NCI-H1105 (cell line): ENCODE results near the gene ADD2.
"Not testable (repeated sequence)": the region's sequence is repeated elsewhere in the genome, so short reads cannot be mapped to it uniquely, and the experiment has no call there.

Source experiments
- DNase-seq: peaks from one replicate; lab custom pipeline; 2025; lab: John Stamatoyannopoulos, UW

Gene ADD2

GRCh38 chr2:70751881-70752280 is 16.1 kb downstream of the ADD2 start:
- no peak for DNase-seq

- no peak for DNase-seq
Observed at GRCh38 chr2:70750320-70750719, 17.7 kb downstream of the ADD2 start.

DNA sequence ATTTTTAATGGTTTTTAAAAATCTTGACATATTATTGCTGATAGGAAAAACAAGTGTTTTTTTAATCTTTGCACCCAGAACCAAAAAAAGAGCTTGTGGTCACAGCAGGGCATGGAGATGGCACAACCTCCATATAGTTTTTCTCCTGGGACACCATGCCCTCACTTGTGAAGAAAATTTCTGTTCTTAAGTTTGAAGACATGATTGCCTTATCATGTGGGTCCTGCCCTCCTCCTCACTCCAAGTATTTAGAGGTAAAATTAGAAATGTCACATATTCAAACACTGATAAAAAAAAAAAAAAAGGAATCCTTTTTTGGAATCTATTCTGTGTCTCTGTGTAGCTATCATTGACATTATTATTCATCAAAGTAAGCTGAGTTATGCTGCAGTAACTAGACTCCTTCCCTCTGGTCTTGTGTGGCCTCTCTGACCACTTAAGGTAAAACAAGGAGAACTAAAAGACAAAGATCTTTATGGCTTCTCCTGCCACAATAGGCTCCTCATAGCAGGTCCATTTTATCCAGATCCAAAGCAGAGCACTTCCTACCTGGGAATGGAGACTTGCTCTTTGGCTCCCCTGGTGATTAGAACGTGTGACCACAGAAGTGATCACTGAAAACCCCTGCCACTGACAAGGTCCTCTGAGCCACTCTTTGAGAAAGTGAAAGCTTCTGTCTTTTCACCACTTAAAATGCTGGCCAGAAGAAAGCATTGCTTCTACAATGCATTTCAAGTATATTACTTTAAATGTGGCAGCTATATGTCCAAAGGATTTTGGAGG is 19.8 kb downstream of the ADD2 start:
- no peak for DNase-seq

- no peak for DNase-seq
Observed at GRCh38 chr2:70747284-70747683, 20.7 kb downstream of the ADD2 start.

DNA sequence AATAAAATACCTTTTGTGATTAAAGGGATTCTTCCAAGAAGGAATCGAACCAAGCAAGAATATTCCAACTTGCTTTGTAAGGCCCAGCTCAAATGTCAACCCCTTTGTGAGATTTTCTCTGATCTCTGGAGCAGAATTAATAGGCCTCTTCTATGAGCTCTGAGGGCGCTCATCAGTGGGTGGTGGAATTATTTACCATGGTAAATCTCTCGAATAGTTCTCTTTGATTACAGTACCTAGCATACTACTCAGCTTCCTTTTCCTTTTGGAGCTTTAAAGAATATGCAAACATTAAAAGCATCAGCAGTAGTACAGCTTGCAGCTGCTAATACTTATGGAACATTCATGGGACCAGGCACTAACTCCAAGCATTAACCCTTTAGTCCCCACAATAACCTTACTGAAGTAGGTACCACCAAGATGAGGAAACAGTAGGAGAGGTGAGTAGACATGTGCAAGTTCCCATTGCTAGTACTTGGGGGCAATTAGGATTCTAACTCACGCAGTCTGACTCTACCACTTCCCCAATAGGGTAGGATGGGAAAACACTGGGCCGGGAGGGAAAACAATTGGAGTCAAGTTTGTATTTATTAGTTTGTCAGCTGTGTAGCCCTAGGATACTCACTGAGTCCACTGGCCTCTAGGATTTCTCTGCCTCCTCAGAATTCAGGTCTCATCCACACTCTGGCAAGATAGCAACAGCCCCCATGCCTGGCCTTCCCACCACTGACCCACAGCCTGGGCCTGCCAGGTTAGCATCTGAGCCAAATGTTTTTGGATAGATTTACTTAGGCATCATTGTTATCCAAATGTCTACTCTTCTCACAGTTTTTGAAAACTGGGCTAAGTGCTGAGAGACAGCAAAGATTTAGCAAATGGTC is 21.7 kb downstream of the ADD2 start:
- no peak for DNase-seq

- DNase-seq = no peak
Observed at GRCh38 chr2:70745276-70745825, 22.6 kb downstream of the ADD2 start.

- DNase-seq = no peak
Observed at GRCh38 chr2:70744397-70744796, 23.6 kb downstream of the ADD2 start.

- DNase-seq = no peak
Observed at GRCh38 chr2:70743677-70744076, 24.3 kb downstream of the ADD2 start.

GRCh38 chr2:70743068-70743467 is 24.9 kb downstream of the ADD2 start:
- DNase-seq = no peak

DNA sequence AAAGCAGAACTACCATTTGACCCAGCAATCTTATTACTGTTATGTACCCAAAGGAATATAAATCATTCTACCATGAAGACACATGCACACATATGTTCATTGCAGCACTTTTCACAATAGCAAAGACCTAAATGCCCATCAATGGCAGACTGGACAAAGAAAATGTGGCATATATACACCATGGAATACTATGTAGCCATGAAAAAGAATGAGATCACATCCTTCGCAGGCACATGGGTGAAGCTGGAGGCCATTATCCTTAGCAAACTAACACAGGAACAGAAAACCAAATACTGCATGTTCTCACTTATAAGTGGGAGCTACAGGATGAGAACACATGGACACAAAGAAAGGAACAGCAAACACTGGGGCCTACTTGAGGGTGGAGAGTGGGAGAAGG is 28.5 kb downstream of the ADD2 start:
- DNase-seq = not testable (repeated sequence)

- no peak for DNase-seq
Observed at GRCh38 chr2:70738159-70738558, 29.8 kb downstream of the ADD2 start.

DNA sequence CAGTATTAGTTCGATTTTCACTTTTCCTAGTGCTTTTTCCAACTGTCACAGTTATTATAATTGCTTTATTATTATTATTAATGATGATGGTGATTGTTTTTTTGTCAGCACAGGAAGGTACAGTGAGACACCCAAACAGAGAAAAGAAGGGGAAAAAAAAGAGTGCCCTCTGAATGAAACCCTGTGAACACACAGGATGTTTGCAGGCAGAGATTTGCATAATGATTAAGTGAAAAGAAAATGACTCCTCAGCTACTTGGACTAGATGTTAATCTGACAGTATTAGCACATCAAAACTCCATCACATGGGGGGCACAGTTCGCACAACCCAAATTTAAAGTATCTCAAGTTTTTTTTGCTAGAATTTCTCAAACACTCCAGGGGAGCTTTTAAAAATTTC is 32.9 kb downstream of the ADD2 start:
- no peak for DNase-seq

GRCh38 chr2:70733646-70734180 is 34.3 kb downstream of the ADD2 start:
- DNase-seq = no peak

DNA sequence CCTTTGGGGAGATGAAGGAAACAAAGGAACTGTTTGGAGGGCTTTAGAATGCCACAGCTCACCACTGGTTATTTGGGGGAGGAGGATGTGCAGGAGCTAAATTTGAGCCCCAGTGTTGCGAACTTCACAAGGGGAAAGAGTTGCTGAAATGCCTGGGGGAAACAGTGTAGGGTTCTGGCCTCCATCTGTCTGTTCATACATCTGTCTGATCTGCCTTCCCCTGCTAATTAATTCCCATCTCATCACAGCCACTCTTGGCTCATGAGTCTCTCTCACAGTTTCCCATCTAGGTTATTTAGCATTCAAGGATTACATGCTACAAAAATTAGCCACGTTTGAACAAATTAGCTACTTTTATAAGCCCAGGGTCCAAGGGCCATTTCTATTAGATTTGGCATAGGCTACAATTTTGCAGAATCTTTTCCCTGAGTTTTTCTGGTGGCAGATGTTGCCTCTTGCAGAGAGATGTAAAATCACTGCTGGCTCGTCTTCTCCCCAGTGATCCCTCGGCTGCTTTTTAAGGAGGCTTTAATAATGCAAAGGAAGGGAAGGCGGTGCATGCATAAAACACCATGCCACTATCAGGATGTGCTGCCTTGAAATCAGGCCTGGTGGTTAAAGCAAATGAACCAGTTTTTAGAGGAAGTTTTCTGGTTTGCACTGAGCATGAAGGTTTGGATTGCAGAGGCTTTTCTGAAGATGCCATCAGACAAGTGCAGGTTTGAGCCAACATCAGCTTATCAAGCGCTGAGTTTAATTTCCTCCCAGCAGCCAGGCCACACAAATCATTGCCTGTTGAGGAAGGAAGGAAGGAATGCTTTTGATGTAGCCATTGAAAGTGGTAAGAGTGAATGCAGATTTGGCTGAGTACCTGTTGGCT is 35.0 kb downstream of the ADD2 start:
- no peak for DNase-seq

DNA sequence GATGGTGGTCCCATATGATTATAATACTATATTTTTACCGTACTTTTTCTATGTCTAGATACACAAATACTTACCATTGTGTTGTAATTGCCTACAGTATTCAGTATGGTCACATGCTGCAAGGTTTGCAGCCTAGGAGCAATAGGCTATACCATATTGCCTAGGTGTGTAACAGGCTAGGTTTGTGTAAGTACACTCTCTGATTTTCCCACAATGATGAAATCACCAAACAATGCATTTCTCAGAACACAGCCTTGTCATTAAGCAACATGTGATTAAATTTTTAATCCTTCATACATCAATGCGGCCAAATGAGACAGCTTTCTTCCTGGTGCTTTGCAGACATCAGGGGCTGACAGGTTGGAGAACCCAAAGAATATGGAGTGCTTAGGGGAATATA is 37.3 kb downstream of the ADD2 start:
- DNase-seq = no peak

DNA sequence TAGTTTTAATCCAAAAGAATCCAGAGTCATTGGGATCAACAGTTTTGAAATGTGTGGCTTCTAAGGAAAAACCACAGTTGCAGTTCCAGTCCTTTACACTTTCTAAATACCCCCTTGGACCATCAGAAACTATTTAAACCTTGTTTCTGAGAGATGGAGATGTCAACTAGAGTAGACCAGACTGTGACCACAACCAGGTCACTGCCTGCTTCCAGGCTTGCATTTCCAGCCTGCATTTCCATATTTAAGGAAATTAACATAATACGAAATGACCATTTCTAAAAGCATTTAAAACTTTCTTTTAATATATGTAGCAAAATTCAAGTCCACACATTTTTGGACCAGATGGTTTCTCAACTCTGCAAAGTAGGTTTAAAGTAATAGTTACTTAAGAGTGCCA is 38.4 kb downstream of the ADD2 start:
- no peak for DNase-seq

- no peak for DNase-seq
Observed at GRCh38 chr2:70728128-70728527, 39.9 kb downstream of the ADD2 start.

DNA sequence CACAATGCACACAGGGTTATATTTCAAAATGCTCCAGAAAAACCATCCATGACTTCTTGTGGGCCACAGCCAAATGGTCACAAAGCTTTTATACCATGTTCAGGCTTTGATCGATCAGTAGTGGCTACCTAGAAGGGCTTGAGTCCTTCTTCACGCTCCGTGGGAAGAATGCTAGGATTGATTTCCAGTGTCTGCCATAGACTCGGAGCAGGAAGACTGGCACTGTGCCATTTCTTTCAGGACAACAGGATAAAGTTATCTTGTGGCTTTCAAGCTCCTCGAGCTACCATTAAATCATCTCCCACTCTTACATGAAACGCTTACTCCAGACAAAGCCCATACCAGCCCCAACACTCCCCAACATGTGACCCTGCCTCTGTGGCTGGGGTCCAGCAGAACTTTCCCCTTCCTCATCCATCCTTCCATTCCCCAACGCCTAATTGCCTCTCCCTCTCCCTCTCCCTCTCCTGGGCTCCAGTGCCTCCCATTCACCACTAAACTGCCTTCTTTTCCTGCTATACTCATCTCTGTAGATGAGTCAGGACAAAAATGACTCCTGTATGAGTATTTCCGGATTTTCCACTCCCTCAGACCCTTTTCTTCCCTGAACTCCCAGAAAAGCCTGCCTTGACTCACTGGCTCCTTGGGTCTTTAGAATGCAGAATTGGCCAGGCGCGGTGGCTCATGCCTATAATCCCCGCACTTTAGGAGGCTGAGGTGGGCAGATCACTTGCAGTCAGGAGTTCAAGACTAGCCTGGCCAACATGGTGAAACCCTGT is 40.9 kb downstream of the ADD2 start:
- DNase-seq = no peak

DNA sequence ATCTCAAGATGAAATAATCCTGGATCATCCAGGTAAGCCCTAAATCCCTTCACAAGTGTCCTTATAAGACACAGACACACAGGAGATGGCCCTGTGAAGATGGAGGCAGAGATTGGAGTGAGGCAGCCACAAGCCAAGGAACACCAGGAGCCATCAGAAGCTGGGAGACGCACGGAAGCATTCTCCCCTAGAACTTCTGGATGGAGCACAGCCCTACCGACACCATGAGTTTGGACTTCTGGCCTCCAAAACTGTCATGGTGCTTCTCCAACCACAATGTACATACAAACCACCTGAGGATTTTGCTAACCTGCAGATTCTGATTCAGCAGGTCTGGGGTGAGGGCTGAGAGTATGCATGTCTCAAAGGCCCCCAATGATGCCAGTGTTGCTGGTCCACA is 42.5 kb downstream of the ADD2 start:
- no peak for DNase-seq

- DNase-seq = no peak
Observed at GRCh38 chr2:70724366-70724765, 43.6 kb downstream of the ADD2 start.
